H1 (cell line): ENCODE data around the gene MED10. TPM values are rescaled to one million over a fixed set of nuclear protein-coding genes. Genes with fewer than 3 reads are reported as not detected.

ENCODE experiments used
- CTCF ChIA-PET: fragments of 300-600 bp; sonication (Branson Sonifier 250); formaldehyde crosslinking; loops from one replicate; lab custom pipeline; 2021; ENCODE audit not compliant: partially characterized antibody; lab: Charles Lee
- POLR2A ChIA-PET: fragments of 300-600 bp; sonication (Branson Sonifier 250); formaldehyde crosslinking; loops from one replicate; lab custom pipeline; 2021; ENCODE audit warnings: inconsistent platforms; ENCODE audit not compliant: partially characterized antibody; lab: Charles Lee
- DNase-seq, 2 experiments: peaks; one replicate each; pipeline versions ENCODE4 v3.0.0 to v3.0.0-alpha.2; 2010 to 2022; ENCODE audit warnings: low spot score in 2 of 2, low read depth in 1 of 2, mixed read lengths in 1 of 2
- FAIRE-seq: peaks from 2 replicates; lab custom pipeline; 2011; peaks lifted over from hg19 to GRCh38; lab: Jason Lieb, UNC
- H2AFZ ChIP-seq: 2 replicates; pipeline ENCODE4 v1.8.1; 2012; ENCODE audit warnings: low read length, inconsistent platforms
- H2AK5ac ChIP-seq: 2 replicates; pipeline ENCODE4 v1.6.1; 2013; ENCODE audit warnings: low read depth, low read length
- H2BK120ac ChIP-seq: replicated peaks from 2 replicates; pipeline ENCODE3; 2013; ENCODE audit warnings: low read depth, low read length, inconsistent platforms
- H2BK12ac ChIP-seq: 2 replicates; pipeline ENCODE4 v1.6.1; 2013; ENCODE audit warnings: low read depth, low read length
- H2BK15ac ChIP-seq: 2 replicates; pipeline ENCODE4 v1.6.1; 2013; ENCODE audit warnings: low read length
- H2BK20ac ChIP-seq: 2 replicates; pipeline ENCODE4 v1.6.1; 2013; ENCODE audit warnings: low read length
- H2BK5ac ChIP-seq: 2 replicates; pipeline ENCODE4 v1.6.1; 2013; ENCODE audit warnings: low read depth, low read length
- H3K14ac ChIP-seq: 2 replicates; pipeline ENCODE4 v1.6.1; 2013; ENCODE audit warnings: inconsistent platforms; ENCODE audit not compliant: insufficient read length
- H3K18ac ChIP-seq: 2 replicates; pipeline ENCODE4 v1.6.1; 2013; ENCODE audit warnings: low read length; ENCODE audit errors: extremely low read depth
- H3K23ac ChIP-seq: 2 replicates; pipeline ENCODE4 v1.6.1; 2013; ENCODE audit warnings: inconsistent platforms; ENCODE audit not compliant: insufficient read length
- H3K23me2 ChIP-seq: 2 replicates; pipeline ENCODE4 v1.6.1; 2013; ENCODE audit warnings: low read depth, low read length
- H3K27ac ChIP-seq: 2 replicates; pipeline ENCODE4 v1.6.1; 2011; ENCODE audit warnings: low read depth, low read length, inconsistent platforms
- H3K27me3 ChIP-seq, 4 experiments: replicated peaks in 1 of 4; 1 replicate in 1 of 4; 2 replicates in 3 of 4; pipeline versions ENCODE4 v1.6.1 to v1.8.1; 2011 to 2013; ENCODE audit warnings: low read length in 3 of 4, mild to moderate bottlenecking in 3 of 4, inconsistent platforms in 2 of 4, mixed read lengths in 2 of 4, moderate library complexity in 1 of 4; ENCODE audit not compliant: control insufficient read depth in 3 of 4, insufficient read depth in 3 of 4; ENCODE audit errors: extremely low read depth in 1 of 4
- H3K36me3 ChIP-seq, 4 experiments: 2 replicates each; pipeline versions ENCODE4 v1.6.1 to v1.8.1; 2011 to 2013; ENCODE audit warnings: mild to moderate bottlenecking in 4 of 4, low read length in 3 of 4, moderate library complexity in 2 of 4, control low read depth in 1 of 4, inconsistent platforms in 1 of 4; ENCODE audit not compliant: insufficient read depth in 4 of 4, control insufficient read depth in 2 of 4
- H3K4ac ChIP-seq: replicated peaks from 2 replicates; pipeline ENCODE3; 2013; ENCODE audit warnings: low read length, low read depth, mixed read lengths, inconsistent platforms; ENCODE audit not compliant: insufficient read length
- H3K4me1 ChIP-seq, 4 experiments: replicated peaks in 1 of 4; 1 replicate in 1 of 4; 2 replicates in 3 of 4; pipeline versions ENCODE4 v1.6.1 to v1.8.1; 2011 to 2013; ENCODE audit warnings: low read length in 3 of 4, inconsistent platforms in 2 of 4, mixed read lengths in 1 of 4; ENCODE audit not compliant: insufficient read depth in 4 of 4, control insufficient read depth in 3 of 4
- H3K4me2 ChIP-seq, 2 experiments: 2 replicates each; pipeline versions ENCODE4 v1.6.1 to v1.8.1; 2011 to 2013; ENCODE audit warnings: low read depth in 2 of 2, low read length in 2 of 2, control low read depth in 1 of 2, inconsistent platforms in 1 of 2, mild to moderate bottlenecking in 1 of 2; ENCODE audit not compliant: insufficient read depth in 1 of 2
- H3K4me3 ChIP-seq, 4 experiments: fragments of 200-600, 300-600 bp in 1 of 4; sonication (generic), shearing (Covaris generic), sonication (Bioruptor Twin) in 1 of 4; 2 replicates each; pipeline versions ENCODE4 v1.5.1 to v1.8.1; 2011 to 2016; ENCODE audit warnings: low read length in 4 of 4, low read depth in 3 of 4, control low read depth in 2 of 4, inconsistent platforms in 2 of 4, mild to moderate bottlenecking in 2 of 4, mixed read lengths in 1 of 4, moderate library complexity in 1 of 4; ENCODE audit not compliant: insufficient read depth in 2 of 4; ENCODE audit errors: extremely low read depth in 1 of 4
- H3K56ac ChIP-seq: replicated peaks from 2 replicates; pipeline ENCODE3; 2013; ENCODE audit warnings: low read depth, mild to moderate bottlenecking, mixed read lengths, low read length, inconsistent platforms; ENCODE audit not compliant: insufficient read length
- H3K79me1 ChIP-seq: 2 replicates; pipeline ENCODE4 v1.6.1; 2013; ENCODE audit warnings: low read depth, low read length, control low read depth
- H3K79me2 ChIP-seq, 2 experiments: 2 replicates each; pipeline versions ENCODE4 v1.6.1 to v1.8.1; 2012 to 2013; ENCODE audit warnings: low read length in 2 of 2, mild to moderate bottlenecking in 2 of 2, inconsistent platforms in 1 of 2; ENCODE audit not compliant: insufficient read depth in 2 of 2, control insufficient read depth in 1 of 2
- H3K9ac ChIP-seq, 4 experiments: replicated peaks in 1 of 4; 1 replicate in 1 of 4; 2 replicates in 3 of 4; pipeline versions ENCODE4 v1.6.1 to v1.8.1; 2011 to 2013; ENCODE audit warnings: low read depth in 3 of 4, low read length in 3 of 4, control low read depth in 2 of 4, mild to moderate bottlenecking in 2 of 4, moderate library complexity in 2 of 4, inconsistent platforms in 1 of 4; ENCODE audit errors: extremely low read depth in 1 of 4
- H3K9me3 ChIP-seq, 2 experiments: 2 replicates each; pipeline versions ENCODE4 v1.6.1 to v1.8.1; 2012 to 2013; ENCODE audit warnings: mild to moderate bottlenecking in 2 of 2, moderate library complexity in 2 of 2, control low read depth in 1 of 2, inconsistent platforms in 1 of 2, low read depth in 1 of 2, low read length in 1 of 2, mixed read lengths in 1 of 2; ENCODE audit not compliant: insufficient read depth in 2 of 2
- H4K20me1 ChIP-seq, 2 experiments: replicated peaks in 1 of 2; 2 replicates each; pipeline versions ENCODE3 to v1.8.1; 2011 to 2013; ENCODE audit warnings: inconsistent platforms in 2 of 2, low read length in 2 of 2, mild to moderate bottlenecking in 1 of 2; ENCODE audit not compliant: insufficient read depth in 2 of 2, control insufficient read depth in 1 of 2
- H4K5ac ChIP-seq: 2 replicates; pipeline ENCODE4 v1.6.1; 2013; ENCODE audit warnings: low read length, low read depth, mixed read lengths, inconsistent platforms; ENCODE audit not compliant: insufficient read length
- H4K8ac ChIP-seq: 2 replicates; pipeline ENCODE4 v1.8.0; 2013; ENCODE audit warnings: mild to moderate bottlenecking, moderate library complexity, low read length, inconsistent platforms; ENCODE audit not compliant: insufficient read depth; ENCODE audit errors: extremely low read depth
- H4K91ac ChIP-seq: replicated peaks from 2 replicates; pipeline ENCODE3; 2013; ENCODE audit warnings: low read length, mixed read lengths, inconsistent platforms; ENCODE audit not compliant: insufficient read length
- SIX5 ChIP-seq: IDR thresholded peaks from 2 replicates; pipeline ENCODE4 v1.6.1; 2011; ENCODE audit warnings: mild to moderate bottlenecking, low read depth, low read length
- SP2 ChIP-seq: IDR thresholded peaks from 2 replicates; pipeline ENCODE4 v1.6.1; 2012; ENCODE audit warnings: mild to moderate bottlenecking, low read length, inconsistent platforms
- USF2 ChIP-seq: IDR thresholded peaks from 2 replicates; pipeline ENCODE4 v1.6.1; 2011; ENCODE audit warnings: low read length, improper control_type of control experiment
- WGBS, 2 experiments: shearing (Covaris generic) in 1 of 2; methylation state at CpG; one replicate each; pipeline versions ENCODE4 v1.1.6 to v1.1.7; 2013 to 2015; ENCODE audit warnings: low lambda C conversion rate in 2 of 2, mixed read lengths in 2 of 2, inconsistent platforms in 1 of 2, low coverage in 1 of 2, missing lambda C conversion rate in 1 of 2; ENCODE audit not compliant: insufficient replicate concordance in 2 of 2, insufficient coverage in 1 of 2, insufficient read length in 1 of 2; ENCODE audit errors: extremely low coverage in 1 of 2, missing lambda C conversion rate in 1 of 2; 5-methylcytosine and 5-hydroxymethylcytosine counted together
- polyA plus RNA-seq, 7 experiments: library from polyadenylated mRNA; depleted of rRNA in 3 of 7; stranded (reverse) in 5 of 7; unstranded in 2 of 7; fragments of >200 nt in 5 of 7; fragments of 200-250 nt in 2 of 7; gene quantifications; 1 replicate in 5 of 7; 2 replicates in 1 of 7; 4 replicates in 1 of 7; pipeline versions ENCODE4 v1.2.1 to v1.2.3, GENCODE V29; 2011 to 2013; ENCODE audit warnings: missing spikeins in 2 of 7, mixed read lengths in 2 of 7
- total RNA-seq: library from RNA; stranded (reverse); fragmentation: NEBNext Ultra II Directional; extraction: Animal tissue kit (Norgen Biotek cat#: 25700); gene quantifications from 2 replicates; pipeline ENCODE4 v1.2.1, GENCODE V29; 2021

The MED10 gene
- total and polyA plus RNA-seq, 2 of the 8 experiments (the other 6 are each of a cell fraction or from before 2014, with no cell fraction given), result 20.1 to 23.2 TPM

DNA sequence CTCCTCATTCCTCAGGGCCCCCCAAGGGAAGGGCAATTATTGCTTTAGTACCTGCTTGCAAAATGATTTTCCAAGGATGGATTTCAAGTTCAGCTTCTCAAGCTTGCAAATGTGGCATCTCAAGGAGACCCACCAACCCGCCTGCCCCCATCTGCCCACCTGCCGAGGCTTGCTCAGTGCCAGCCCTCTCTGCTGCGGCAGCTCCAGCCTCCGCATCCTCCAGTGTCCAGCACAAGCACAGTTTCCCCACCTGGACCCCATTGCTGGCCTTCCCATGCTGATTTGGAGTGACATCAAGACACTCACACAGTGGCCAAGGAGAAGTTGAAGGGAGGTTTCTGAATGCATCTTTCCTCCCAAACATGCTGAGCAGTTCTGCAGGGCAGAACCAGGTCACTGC, 31.2 kb downstream of the MED10 start:
- Histone ChIP-seq H3K79me1 (no peaks in the 10 kb centered on the region), H2AFZ (no peak overlapping the region), H3K56ac (no peak overlapping the region), H3K27ac (no peak overlapping the region), H2BK15ac (no peak overlapping the region), H2AK5ac (no peak overlapping the region), H3K4ac (no peak overlapping the region), H3K4me3 (no peak overlapping the region), H3K79me2 (no peaks in the 10 kb centered on the region), H3K18ac (no peak overlapping the region), H2BK12ac (no peak overlapping the region), H3K36me3 (no peaks in the 10 kb centered on the region), H2BK20ac (no peak overlapping the region), H3K4me2 (no peak overlapping the region), H3K23ac (no peak overlapping the region), H2BK5ac (no peak overlapping the region), H2BK120ac (no peak overlapping the region), H3K9me3 (no peaks in the 10 kb centered on the region), H4K8ac (no peak overlapping the region), H3K27me3 (peaks cover 0 to 1% (median 0%) of the 10 kb centered on the region in 4 experiments; a peak in 2 of 7 replicates), H3K23me2 (peaks cover 3% of the 10 kb centered on the region; the same call in 1 of the 2 replicates), H3K4me1 (peaks cover 0 to 7% (median 0%) of the 10 kb centered on the region in 4 experiments; a peak in 2 of 7 replicates), H4K5ac (no peak overlapping the region), H3K14ac (no peak overlapping the region), H4K20me1 (no peaks in the 10 kb centered on the region), H4K91ac (no peak overlapping the region), H3K9ac (no peak overlapping the region)
- TF ChIP-seq USF2, result no peak
- no peak for TF ChIP-seq SP2
- no peak for TF ChIP-seq SIX5
- ChIA-PET POLR2A (no interaction called here), CTCF (no interaction called here)
- DNase-seq (no peak), FAIRE-seq (no peak)
- 98% methylated on average over 4 of the region's 4 CpGs; no CpG with 5 or more reads in 1 of the 2 experiments for WGBS, 2 experiments
